Gastroesophageal sphincter (tissue), 4 donors: ENCODE measurements around the gene TPD52L2. TPM values are rescaled to one million over a fixed set of nuclear protein-coding genes. Genes with fewer than 3 reads are reported as not detected.
A peak's percentile ranks its signal among the peaks of the same experiment; 100 is the strongest.
"Not testable (repeated sequence)": the region's sequence is repeated elsewhere in the genome, so short reads cannot be mapped to it uniquely, and the experiment has no call there.

Source experiments
- ATAC-seq: fragments of 150-250 bp; one replicate; pipeline ENCODE4 v1.9.1; 2016; ENCODE audit warnings: mild to moderate bottlenecking, moderate library complexity
- H3K27ac ChIP-seq, 4 donors: fragments of 200-600 bp; sonication (generic) in 3 of 4; 1 replicate in 3 of 4; 2 replicates in 1 of 4; pipeline ENCODE4 v1.5.1; 2016 to 2019
- H3K27me3 ChIP-seq: fragments of 200-600 bp; sonication (generic); one replicate; pipeline ENCODE4 v1.5.1; 2019
- H3K36me3 ChIP-seq, 2 donors: fragments of 200-600 bp; sonication (generic); one replicate each; pipeline ENCODE4 v1.5.1; 2019; ENCODE audit warnings: control low read depth in 1 of 2
- H3K4me1 ChIP-seq, 3 donors: fragments of 200-600 bp; sonication (generic); 1 replicate in 2 of 3; 2 replicates in 1 of 3; pipeline ENCODE4 v1.5.1; 2016 to 2019; ENCODE audit warnings: control low read depth in 2 of 3
- H3K4me3 ChIP-seq, 2 donors: fragments of 200-600 bp; sonication (generic); one replicate each; pipeline ENCODE4 v1.5.1; 2019; ENCODE audit warnings: mild to moderate bottlenecking in 1 of 2, moderate library complexity in 1 of 2
- H3K9me3 ChIP-seq, 3 donors: fragments of 200-600 bp; sonication (generic); one replicate each; pipeline ENCODE4 v1.5.1; 2017 to 2019; ENCODE audit warnings: control low read depth in 2 of 3
- CTCF ChIP-seq, 4 experiments: fragments of 200-600 bp in 2 of 4; fragments of 450-650 bp in 2 of 4; sonication (generic) in 1 of 4; IDR thresholded peaks; one replicate each; pipeline ENCODE4 v1.5.1; 2017 to 2019; ENCODE audit warnings: antibody characterized with exemption in 4 of 4, mild to moderate bottlenecking in 2 of 4, moderate library complexity in 2 of 4
- EP300 ChIP-seq: sonication (generic); formaldehyde crosslinking; IDR thresholded peaks from one replicate; pipeline ENCODE4 v1.6.1; 2017; ENCODE audit warnings: antibody characterized with exemption, mild to moderate bottlenecking
- POLR2A ChIP-seq, 2 donors: fragments of 450-650 bp; IDR thresholded peaks; one replicate each; pipeline ENCODE4 v1.6.1; 2017; ENCODE audit warnings: antibody characterized with exemption in 2 of 2, mild to moderate bottlenecking in 2 of 2, moderate library complexity in 1 of 2
- POLR2AphosphoS5 ChIP-seq: sonication (generic); formaldehyde crosslinking; IDR thresholded peaks from one replicate; pipeline ENCODE4 v1.6.1; 2017; ENCODE audit warnings: antibody characterized with exemption
- WGBS, 2 donors: methylation state at CpG; one replicate each; pipeline ENCODE4 v1.1.5; 2018; ENCODE audit warnings: low coverage in 1 of 2; 5-methylcytosine and 5-hydroxymethylcytosine counted together
- total RNA-seq, 4 donors: library from RNA; depleted of rRNA; stranded (reverse); fragments of >200 nt; gene quantifications; one replicate each; pipeline ENCODE4 v1.1.0, GENCODE V29; 2016

The TPD52L2 gene
- total RNA-seq, 4 donors from 2014 or later: 136 to 157 (median 145) TPM

- ATAC-seq: no peak
- WGBS, 2 donors: 88 to 89% methylated on average over 1 to 5 of the region's 5 CpGs
- H3K36me3 ChIP-seq: peaks cover 0 to 55% of the 10 kb centered on the region in 2 donors
- TF ChIP-seq EP300 (no peak), CTCF (IDR thresholded peaks at IDR 0.05) (no peak), POLR2A (IDR thresholded peaks at IDR 0.05) (no peak), POLR2AphosphoS5 (no peak)
- H3K27me3 ChIP-seq: no peaks in the 10 kb centered on the region
- no peaks in the 10 kb centered on the region for H3K9me3 ChIP-seq
- H3K4me1 ChIP-seq: peaks cover 0 to 50% (median 17%) of the 10 kb centered on the region in 3 donors
- H3K27ac ChIP-seq: no peak overlapping the region
- no peak overlapping the region for H3K4me3 ChIP-seq
Observed at GRCh38 chr20:63868264-63868663, 3.2 kb downstream of the TPD52L2 start.

- no peaks in the 10 kb centered on the region for H3K27me3 ChIP-seq
- H3K4me1 ChIP-seq: peaks cover 0 to 13% (median 0%) of the 10 kb centered on the region in 3 donors
- H3K9me3 ChIP-seq: no peaks in the 10 kb centered on the region
- peak; percentile 83 for ATAC-seq
- 56 to 60% methylated on average over 1 to 3 of the region's 14 CpGs for WGBS, 2 donors
- H3K36me3 ChIP-seq: peaks cover 0 to 100% of the 10 kb centered on the region in 2 donors
- peak overlapping the region in 3 of 4 donors; percentile 54 to 77 (median 69) for H3K27ac ChIP-seq
- no peak overlapping the region for H3K4me3 ChIP-seq
- TF ChIP-seq CTCF (IDR thresholded peaks at IDR 0.05) (no peak), POLR2A (IDR thresholded peaks at IDR 0.05) (no peak), EP300 (no peak), POLR2AphosphoS5 (peak; percentile 79)
Observed at GRCh38 chr20:63873477-63873971, 8.5 kb downstream of the TPD52L2 start.

GRCh38 chr20:63874241-63874640 is 9.2 kb downstream of the TPD52L2 start:
- peaks cover 0 to 13% (median 0%) of the 10 kb centered on the region in 3 donors for H3K4me1 ChIP-seq
- not testable (repeated sequence) for H3K27me3 ChIP-seq, ATAC-seq, H3K4me3 ChIP-seq, H3K9me3 ChIP-seq
- H3K27ac ChIP-seq: peak overlapping the region in 1 of 4 donors; percentile 69
- peaks cover 0 to 100% of the 10 kb centered on the region in 2 donors for H3K36me3 ChIP-seq
- WGBS, 2 donors: 83 to 100% methylated on average over 1 to 4 of the region's 7 CpGs

GRCh38 chr20:63876489-63877036 is 11.5 kb downstream of the TPD52L2 start:
- no peak for TF ChIP-seq POLR2AphosphoS5
- no peak for TF ChIP-seq CTCF (IDR thresholded peaks at IDR 0.05)
- no peak for TF ChIP-seq POLR2A (IDR thresholded peaks at IDR 0.05)
- TF ChIP-seq EP300: no peak
- no peak overlapping the region for H3K4me3 ChIP-seq
- no peaks in the 10 kb centered on the region for H3K27me3 ChIP-seq
- 60 to 80% methylated on average over 1 to 7 of the region's 19 CpGs for WGBS, 2 donors
- H3K9me3 ChIP-seq: no peaks in the 10 kb centered on the region
- no peak for ATAC-seq
- H3K4me1 ChIP-seq: peaks cover 0 to 13% (median 0%) of the 10 kb centered on the region in 3 donors
- peaks cover 0 to 94% of the 10 kb centered on the region in 2 donors for H3K36me3 ChIP-seq
- H3K27ac ChIP-seq: no peak overlapping the region

- Histone ChIP-seq H3K4me1 (peaks cover 0 to 10% (median 0%) of the 10 kb centered on the region in 3 donors), H3K4me3 (no peak overlapping the region), H3K36me3 (peaks cover 0 to 94% of the 10 kb centered on the region in 2 donors), H3K9me3 (no peaks in the 10 kb centered on the region), H3K27me3 (no peaks in the 10 kb centered on the region), H3K27ac (no peak overlapping the region)
- no peak for TF ChIP-seq POLR2AphosphoS5
- no peak for TF ChIP-seq EP300
- TF ChIP-seq CTCF (IDR thresholded peaks at IDR 0.05): no peak
- no peak for TF ChIP-seq POLR2A (IDR thresholded peaks at IDR 0.05)
- no peak for ATAC-seq
- 80 to 90% methylated on average over 1 to 2 of the region's 32 CpGs for WGBS, 2 donors
Observed at GRCh38 chr20:63877755-63878470, 12.8 kb downstream of the TPD52L2 start.
